NOMO-1 treated with dmso at 0.1 percent for 144 hours (cell line): ENCODE measurements around the gene FLACC1.
A peak's percentile ranks its signal among the peaks of the same experiment; 100 is the strongest.

Experiments used
- DNase-seq: peaks from one replicate; lab custom pipeline; 2025; ENCODE audit not compliant: unreplicated experiment; lab: John Stamatoyannopoulos, UW

The FLACC1 gene

DNA sequence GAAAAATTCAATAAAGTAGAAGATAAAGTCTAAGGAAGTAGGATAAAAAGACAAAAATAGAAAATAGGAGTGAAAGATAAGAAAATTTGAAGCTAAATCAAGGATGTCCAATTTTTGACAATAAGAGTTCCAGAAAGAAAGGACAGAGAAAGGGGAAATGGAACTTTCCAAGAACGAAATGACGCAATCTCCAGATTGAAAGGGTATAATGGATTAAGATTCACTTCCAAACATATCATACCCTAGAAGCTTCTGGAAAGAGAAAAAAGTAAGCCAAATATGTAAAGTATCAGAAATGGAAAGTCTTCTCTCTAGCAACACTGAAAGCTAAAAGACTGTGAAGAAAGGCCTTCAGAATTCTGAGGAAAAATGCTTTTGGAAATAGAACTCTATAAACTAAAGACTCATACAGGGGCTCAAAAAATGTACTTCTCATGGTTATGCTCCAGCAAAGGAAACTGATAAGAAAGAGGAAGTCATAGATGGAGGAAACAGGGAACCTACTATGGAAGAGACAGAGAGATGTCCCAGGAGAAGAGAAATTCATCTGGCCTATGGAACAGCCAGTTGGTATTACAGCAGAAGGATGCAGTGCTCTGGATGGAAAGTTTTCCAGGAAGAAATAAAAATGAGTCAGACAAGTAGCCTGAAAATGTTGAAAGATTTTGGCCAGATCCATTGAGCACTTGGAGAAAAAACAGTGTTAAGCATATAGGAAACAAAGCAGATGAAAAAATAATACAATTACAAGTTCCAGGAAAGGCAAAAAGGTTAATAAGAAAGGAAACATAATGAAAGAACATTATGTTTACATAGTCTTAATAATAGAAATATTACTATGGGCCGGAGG is 76.7 kb downstream of the FLACC1 start:
- no peak for DNase-seq

DNA sequence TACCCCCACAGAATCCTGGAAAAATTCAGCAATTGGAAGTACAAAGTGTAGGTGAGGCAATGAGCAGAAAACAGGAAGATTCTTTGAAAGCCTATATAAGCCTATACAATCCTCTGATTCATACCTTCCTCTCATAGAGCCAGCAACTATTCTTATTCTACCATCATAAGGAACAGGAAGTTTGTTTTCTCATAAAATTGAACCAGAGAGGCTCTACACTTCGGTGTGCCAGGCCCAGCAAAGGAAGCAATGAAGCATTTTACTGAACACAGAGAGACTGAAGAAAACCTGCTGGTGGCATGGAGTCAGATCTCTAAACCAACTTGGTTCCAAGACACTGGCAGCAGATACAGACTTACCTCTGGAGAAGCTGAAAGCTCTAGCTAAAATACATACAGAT is 78.1 kb downstream of the FLACC1 start:
- DNase-seq: no peak

DNA sequence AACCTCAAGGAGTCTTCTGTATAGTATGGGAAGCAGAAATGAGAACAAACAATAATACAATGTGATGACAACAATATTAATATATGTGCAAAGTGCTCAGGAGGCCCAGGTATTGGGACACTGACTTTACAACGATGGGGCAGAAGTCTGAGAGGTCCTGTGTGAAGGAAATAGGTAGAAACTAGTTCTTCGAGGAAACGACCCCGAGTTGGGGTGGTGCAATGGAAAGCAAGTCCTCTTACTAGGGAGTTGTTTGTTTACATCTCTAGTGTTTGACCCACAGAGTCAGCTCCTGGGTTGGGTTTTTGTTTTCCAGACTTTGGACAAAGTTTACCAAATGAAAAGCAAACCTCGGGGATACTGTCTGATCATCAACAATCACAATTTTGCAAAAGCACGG is 80.6 kb downstream of the FLACC1 start:
- no peak for DNase-seq

DNA sequence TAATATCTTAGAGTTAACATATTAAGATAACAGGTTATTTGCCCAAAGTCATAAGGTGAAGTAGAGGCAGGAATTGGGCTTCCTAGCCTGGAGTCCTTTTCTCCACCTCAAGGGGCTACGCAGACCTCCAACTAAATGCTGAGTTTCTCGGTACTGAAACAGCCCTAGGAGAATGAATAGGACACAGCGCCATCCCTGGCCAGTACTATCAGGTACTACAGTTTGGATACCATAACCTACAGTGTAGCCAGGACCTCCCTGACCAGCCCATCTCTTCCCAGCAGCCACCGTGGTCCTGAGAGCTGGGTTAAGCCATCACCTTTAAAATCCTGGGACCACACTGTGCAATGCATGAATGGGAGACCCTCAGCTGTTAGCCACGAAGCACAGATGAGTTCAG is 81.2 kb downstream of the FLACC1 start:
- no peak for DNase-seq

DNA sequence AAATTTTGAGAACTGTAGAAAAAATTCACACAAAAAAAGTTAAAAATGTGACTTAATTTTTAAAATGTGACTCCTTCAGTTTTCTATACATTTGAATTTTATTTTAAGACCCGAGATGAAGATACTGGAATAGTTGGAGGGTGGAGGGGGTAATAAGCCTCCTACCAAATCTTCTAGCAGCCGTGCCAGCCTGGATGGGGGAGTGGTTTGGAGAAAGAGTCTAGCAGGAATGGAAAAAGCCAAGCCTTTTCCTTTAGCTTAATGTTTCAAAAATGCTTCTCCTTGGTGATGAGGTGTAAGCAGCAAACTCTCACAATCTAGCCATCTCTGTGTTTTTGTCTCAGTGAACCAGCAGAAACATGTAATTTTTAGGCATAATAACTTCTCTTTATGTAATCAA is 82.1 kb downstream of the FLACC1 start:
- DNase-seq: no peak

DNA sequence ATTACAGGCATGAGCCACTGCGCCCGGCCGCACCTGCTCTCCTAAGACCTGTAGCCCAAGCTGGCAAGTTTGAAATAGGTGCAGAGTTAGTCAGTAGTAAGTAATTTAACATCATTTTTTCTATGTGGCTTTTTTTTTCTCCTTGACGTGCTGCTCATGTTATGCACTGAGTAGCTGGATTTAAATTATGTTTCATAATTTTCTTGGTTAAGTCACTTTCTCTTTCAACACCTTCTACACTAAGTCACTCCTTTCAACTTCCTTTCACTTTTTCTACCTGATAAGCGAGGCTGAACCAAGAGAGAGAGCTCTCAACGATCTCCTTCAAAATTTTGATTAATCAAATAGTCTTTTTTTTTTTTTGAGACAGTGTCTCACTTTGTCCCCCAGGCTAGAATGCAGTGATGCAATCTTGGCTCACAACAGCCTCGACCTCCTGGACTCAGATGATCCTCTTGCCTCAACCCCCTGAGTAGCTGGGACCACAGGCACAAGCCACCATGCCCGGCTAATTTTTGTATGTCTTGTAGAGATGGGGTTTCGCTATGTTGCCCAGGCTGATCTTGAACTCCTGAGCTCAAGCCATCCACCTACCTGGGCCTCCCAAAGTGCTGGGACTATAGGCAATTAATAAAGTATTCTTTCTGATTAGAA is 83.7 kb downstream of the FLACC1 start:
- DNase-seq: no peak

DNA sequence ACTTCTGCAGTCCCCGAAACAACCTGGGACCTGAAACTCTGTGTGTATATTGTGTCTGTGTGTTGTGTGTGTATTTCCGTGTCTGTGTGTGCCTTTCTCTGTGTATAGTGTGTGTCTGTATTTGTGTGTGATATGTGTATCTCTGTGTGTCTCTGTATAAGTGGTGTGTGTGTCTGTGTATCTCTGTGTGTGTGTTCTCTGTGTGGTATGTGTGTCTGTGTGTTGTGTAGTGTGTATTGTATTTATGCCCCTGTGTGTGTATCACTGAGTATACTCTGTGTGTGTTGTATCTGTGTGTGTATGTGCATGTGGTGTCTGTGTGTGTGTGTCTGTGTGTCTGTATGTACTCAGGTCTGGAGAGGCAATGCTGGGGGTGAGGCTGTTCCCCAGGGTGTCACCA is 85.2 kb downstream of the FLACC1 start:
- DNase-seq: no peak

DNA sequence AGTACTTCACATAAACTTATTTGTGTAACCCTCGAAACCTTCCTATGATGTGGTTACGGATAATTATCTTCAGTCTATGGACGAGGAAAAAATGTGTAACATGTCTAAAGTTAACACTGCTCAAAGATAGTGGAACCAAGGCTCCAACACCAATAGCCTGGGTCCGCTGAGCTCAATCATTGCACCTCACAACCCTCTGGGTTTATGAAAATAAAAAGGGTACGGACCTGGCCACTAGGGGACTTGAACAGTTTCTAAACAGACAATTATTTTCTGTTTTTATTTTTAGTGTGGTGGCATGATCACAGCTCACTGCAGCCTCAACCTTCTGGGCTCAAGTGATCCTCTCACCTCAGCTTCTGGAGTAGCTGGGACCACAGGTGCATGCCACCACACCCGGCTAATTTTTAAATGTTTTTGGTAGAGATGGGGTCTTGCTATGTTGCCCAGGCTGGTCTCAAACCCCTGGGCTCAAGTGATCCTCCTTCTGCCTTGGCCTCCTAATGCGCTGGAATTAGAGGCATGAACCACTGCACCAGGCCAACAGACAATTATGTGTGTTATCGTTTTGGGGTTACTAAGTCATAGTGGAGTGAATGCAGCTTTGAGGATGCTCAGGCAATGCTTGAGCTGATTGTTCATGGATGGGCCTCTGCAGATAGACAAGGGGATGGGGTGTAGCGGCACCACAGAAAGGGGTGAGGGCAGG is 86.7 kb downstream of the FLACC1 start:
- DNase-seq: no peak

DNA sequence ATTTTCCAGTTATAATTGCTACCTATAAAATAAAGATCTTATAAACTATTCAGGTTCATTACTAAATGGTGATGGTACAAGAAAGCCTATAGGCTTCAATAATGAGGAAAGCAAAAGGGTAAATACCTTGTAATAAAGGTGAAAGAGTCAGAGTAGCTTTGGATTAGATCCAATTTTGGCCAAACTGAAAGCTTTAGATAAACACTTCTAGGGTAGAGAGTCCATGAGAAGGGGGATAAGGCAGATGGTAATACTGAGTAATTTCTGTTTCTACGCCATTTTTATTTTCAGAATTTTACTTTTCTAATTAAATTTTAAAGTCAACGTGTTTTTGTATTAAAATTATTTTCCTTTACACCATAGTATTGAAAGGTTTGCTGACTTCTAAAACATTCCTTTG is 87.4 kb downstream of the FLACC1 start:
- no peak for DNase-seq

DNA sequence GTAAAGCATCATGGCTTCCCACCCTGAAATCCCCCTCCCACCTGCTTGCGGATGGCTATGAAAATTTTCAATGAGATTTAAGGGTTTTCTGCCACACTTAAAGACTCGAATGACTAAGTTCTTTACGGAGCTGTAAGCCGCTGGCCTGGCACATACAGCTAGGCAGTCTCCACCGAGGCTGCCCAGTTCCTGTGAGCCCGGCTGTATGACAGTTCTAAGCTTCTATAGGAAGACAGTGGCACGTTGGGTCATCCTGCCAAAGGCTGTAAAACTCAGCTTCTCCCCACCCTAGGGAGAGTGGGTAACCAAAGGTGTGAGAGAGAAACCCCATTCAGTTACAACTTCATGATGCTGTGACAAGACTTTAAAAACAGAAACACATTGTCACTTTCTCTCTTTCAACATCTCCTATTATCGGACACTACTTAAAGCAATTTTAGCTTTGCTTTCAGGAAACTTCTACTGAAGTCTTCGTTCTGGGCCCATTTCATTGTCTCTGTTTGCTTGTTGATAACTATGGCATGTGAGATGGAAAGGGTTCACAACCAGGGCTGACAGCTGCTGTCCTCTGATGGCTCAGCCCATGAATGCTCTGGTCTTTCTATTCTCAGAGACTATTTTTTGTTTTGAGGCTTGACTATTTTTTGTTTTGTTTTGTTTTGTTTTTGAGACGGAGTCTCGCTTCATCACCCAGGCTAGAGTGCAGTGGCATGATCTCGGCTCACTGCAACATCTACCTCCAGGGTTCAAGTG is 89.7 kb downstream of the FLACC1 start:
- no peak for DNase-seq

DNA sequence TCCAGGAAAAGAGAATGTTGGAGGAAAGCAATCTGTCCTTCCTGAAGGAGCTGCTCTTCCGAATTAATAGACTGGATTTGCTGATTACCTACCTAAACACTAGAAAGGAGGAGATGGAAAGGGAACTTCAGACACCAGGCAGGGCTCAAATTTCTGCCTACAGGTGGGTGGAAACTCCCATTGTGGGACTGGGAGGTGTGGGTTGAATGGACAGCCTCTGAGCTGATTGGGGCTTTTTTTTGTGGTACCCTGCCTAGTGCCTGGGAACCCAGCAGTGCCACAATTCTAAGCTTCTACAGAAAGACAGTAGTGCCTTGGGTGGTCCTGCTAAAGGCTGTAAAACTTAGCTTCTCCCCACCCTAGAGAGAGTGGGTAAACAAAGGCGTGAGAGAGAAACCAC is 90.5 kb downstream of the FLACC1 start:
- DNase-seq: no peak

DNA sequence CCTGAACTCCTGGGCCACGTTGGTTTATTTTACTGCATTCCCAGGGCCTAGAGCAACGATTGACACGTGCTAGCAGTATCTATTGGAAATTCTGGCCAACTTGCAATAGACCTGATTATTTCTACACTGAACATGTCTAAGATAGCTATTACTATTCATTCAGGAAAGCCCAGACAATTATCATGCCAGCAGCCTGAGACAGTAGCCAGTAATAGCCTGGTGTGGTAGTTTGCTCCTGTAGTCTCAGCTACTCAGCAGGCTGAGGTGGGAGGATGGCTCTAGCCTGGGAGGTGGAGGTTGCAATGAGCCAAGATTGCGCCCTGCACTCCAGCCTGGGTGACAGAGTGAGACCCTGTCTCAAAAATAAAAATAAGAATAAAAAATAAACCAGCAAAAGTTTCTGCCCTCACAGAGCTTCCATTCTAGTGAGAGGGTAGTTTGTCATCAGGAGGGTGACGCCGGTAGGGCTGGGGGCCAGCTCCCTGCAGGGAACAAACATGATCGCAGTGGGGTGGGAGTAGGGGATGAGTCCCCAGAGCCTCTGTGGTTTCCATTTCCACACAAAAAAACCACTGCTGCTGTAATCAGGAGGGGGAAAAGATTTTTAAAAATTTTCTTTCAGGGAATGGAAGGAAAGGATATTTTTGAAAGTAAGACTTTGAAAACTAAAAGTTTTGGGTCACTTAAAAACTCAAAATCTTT is 92.5 kb downstream of the FLACC1 start:
- no peak for DNase-seq

DNA sequence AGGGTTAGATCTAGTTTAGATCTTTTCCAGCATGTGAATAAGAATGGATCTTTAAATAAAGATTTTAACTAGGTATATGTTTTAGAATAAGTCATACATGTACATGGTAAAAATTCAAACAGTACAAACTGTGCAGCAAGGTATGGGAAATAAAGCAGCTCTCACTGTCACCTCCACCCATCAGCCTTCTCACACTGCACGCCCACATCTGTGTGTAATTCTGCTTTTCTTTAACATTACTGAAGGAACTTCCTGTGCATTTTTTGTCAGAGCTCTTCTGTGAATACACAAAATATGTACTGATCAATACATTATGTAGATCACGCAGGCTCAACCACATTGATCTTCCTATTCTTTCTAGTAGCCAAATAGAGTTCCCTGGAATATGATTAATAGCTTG is 93.4 kb downstream of the FLACC1 start:
- DNase-seq: no peak

DNA sequence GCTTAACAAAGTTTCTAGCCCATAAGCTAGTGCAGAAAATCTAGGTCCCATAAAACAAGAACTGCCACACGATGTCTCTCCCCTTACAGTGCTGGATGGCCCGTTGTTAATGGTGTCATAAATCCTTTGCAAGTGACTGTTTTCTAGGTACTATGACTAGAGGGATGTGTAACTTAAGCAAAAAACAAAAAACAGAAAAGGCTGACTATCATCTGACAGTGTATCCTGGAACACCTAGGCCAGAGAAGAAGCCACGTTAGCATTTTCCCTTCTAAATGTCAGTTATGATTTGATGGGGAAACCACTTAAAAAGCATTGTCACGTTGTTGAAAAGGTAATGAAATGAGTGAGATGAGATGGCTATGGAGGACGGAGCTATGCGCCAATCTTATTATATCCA is 94.4 kb downstream of the FLACC1 start:
- no peak for DNase-seq

DNA sequence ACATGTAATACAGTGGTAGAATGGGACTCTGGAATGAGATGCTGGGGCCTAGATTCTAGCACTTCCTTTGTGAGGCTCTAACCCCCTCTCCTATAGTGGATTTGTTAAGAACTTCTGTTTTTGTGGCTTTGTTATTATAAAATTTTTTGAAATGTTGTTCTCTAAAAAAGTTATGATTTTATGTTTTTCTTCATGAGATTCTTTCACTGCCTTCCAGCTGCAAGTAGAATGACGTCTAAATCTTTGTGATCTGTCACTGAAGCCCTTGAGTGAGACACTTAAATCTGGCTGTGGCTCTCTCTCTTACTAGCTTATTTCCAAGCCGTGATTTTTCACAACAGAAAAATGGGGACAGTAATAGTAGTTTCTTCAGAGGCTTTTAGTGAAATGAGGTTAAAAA is 95.2 kb downstream of the FLACC1 start:
- no peak for DNase-seq

DNA sequence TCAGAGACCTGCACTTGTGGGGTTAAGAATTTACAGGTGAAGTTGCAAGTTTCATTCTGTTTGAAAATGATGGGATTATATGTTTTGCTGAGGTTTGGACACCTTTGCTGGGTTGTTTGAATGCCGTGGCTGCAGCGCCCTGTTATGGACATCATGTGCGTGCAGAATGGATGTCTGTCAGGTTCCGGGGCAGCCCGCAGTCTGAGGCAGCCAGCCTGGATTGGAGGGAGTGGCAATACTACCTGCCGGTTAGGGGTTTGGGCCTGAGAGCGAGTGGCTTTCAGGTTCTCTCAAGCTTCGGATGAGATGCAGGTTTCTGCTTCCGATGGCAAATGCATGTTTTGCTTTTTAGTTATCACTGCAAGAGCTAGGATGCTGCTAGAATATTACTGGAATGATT is 95.7 kb downstream of the FLACC1 start:
- DNase-seq: no peak

DNA sequence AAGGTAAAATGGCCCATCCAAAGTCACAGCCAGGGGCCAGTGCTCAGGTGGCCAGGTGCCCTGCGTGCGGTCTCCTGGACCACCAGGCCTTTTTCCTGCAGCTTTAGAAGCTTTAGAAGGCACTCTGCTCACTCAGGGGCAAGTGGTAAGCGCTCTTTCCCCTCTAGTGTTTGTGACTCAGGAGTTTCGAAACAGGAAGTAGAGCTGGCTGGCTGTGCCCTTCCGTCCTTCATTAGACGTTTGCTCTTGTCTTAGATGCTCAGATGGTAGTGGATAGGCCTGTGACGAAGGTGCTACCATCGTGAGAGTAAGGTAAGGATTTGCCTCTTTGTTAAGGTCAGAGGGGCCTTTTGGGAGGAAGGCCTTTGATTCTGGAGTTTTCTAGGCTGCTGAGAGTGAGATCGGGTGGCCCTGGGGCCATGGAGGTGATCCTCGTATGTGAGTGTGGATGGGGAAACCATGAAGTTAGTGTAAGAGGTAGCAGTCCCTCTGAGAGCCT is 96.8 kb downstream of the FLACC1 start, which contains the start of gene CASP8:
Gene CASP8, plus strand, starts transcription at position 235 of the 499 bp plus-strand sequence. CDS start 5,951 bp downstream, outside the sequence.
- DNase-seq: peak; percentile 90

DNA sequence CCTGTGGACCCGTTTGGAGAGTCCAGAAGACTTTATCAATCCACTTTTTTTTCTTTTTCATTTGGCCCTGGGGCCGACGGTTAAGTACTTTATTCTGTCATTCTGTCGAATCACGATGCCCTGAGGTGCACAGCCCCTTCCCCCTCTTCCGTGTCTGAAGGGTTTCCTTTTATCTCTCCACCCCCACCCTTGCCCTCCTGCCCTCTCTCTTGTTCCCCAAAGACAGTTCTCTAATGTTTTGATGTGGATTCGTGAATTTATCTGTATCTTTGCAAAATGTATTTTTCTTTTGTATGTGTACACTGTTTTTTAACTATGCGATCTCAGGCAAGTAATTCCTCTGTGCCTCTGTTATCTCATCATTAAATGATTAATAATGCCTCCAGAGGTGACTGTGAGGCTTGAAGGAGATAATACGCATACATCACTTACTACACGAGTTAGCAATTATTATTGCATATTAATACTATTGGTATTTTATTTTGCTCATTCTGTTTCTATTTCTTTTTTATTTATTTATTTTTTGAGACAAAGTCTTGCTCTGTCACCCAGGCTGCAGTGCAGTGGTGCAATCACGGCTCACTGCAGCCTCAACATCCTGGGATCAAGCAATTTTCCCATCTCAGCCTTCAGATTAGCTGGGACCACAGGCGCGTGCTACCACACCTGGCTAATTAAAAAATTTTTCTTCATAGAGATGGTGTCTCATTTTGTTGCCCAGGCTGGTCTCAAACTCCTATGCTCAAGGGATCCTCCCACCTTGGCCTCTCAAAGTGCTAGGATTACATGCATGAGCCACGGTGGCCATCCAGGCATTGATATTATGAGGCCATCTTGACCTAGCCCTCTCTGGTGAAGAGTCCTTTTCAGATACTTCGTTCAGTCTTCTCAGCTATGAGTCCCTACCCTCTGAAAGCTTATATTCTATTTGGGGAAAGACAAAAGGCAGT is 98.2 kb downstream of the FLACC1 start:
- no peak for DNase-seq

DNA sequence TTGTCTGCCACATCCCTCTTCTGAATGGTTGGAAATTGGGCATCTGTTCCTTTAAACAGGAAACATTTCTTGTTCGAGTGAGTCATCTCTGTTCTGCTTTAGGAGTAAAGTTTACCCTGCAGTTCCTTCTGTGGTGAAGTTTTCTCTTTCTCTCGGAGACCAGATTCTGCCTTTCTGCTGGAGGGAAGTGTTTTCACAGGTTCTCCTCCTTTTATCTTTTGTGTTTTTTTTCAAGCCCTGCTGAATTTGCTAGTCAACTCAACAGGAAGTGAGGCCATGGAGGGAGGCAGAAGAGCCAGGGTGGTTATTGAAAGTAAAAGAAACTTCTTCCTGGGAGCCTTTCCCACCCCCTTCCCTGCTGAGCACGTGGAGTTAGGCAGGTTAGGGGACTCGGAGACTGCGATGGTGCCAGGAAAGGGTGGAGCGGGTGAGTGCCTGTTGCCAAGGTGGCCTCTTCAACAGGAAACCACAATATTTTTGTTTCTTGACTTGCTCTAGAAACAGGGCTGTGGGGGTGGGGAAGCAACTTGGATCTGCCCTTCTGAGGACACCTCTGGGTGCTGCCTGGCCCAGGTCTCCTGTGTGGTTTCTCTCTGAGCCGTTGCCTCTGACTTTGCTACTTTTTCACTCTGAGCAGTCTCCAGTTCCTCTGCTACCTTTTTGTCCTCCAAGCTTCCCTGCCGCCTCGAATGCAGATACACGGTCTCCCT is 99.0 kb downstream of the FLACC1 start:
- DNase-seq: peak; percentile 88
